Lung (tissue), 12 donors: ENCODE measurements around the gene HOXB7. TPM values are rescaled to one million over a fixed set of nuclear protein-coding genes. Genes with fewer than 3 reads are reported as not detected.

ENCODE experiments used
- ATAC-seq: fragments of 200-7000 bp; cut with Tn5 transposase; one replicate; pipeline ENCODE4 v1.9.1; 2020; ENCODE audit warnings: moderate number of reproducible peaks; ENCODE audit not compliant: insufficient read depth, low FRiP score
- DNase-seq, 3 donors: peaks; one replicate each; pipeline ENCODE4 v3.0.0-alpha.2; 2013 to 2017
- H3K27ac ChIP-seq, 2 donors: one replicate each; pipeline ENCODE4 v1.5.1; 2013; ENCODE audit warnings: mild to moderate bottlenecking in 2 of 2, moderate library complexity in 2 of 2, control low read depth in 1 of 2, inconsistent platforms in 1 of 2, low read depth in 1 of 2, low read length in 1 of 2
- H3K27me3 ChIP-seq, 3 donors: one replicate each; pipeline ENCODE4 v1.5.1; 2013; ENCODE audit warnings: low read length in 2 of 3; ENCODE audit not compliant: control insufficient read depth in 3 of 3, insufficient read depth in 3 of 3
- H3K36me3 ChIP-seq, 4 donors: one replicate each; pipeline ENCODE4 v1.5.1; 2013; ENCODE audit warnings: low read length in 4 of 4, mild to moderate bottlenecking in 1 of 4, moderate library complexity in 1 of 4; ENCODE audit not compliant: control insufficient read depth in 4 of 4, insufficient read depth in 4 of 4
- H3K4me1 ChIP-seq, 5 donors: one replicate each; pipeline ENCODE4 v1.5.1; 2013; ENCODE audit warnings: low read length in 5 of 5, mild to moderate bottlenecking in 2 of 5, moderate library complexity in 1 of 5; ENCODE audit not compliant: control insufficient read depth in 5 of 5, insufficient read depth in 5 of 5
- H3K4me3 ChIP-seq: one replicate; pipeline ENCODE4 v1.5.1; 2013; ENCODE audit warnings: mild to moderate bottlenecking, control low read depth, moderate library complexity
- H3K9ac ChIP-seq, 2 donors: one replicate each; pipeline ENCODE4 v1.5.1; 2013; ENCODE audit warnings: low read length in 2 of 2, control low read depth in 1 of 2; ENCODE audit not compliant: insufficient read depth in 1 of 2
- H3K9me3 ChIP-seq, 4 donors: one replicate each; pipeline ENCODE4 v1.5.1; 2013; ENCODE audit warnings: low read length in 3 of 4, mild to moderate bottlenecking in 1 of 4, moderate library complexity in 1 of 4; ENCODE audit not compliant: control insufficient read depth in 4 of 4, insufficient read depth in 3 of 4
- CTCF ChIP-seq: IDR thresholded peaks from 2 replicates; pipeline ENCODE4 v1.5.1; 2012; ENCODE audit warnings: mild to moderate bottlenecking; ENCODE audit errors: control extremely low read depth, extremely low read depth
- WGBS, 2 donors: extraction: QIAGEN DNeasy Blood & Tissue Kit; methylation state at CpG; one replicate each; pipeline ENCODE4 v1.1.7; 2013; 5-methylcytosine and 5-hydroxymethylcytosine counted together
- polyA plus RNA-seq, 2 donors: library from polyadenylated mRNA; stranded (reverse); fragments of 200-250 nt; gene quantifications; one replicate each; pipeline ENCODE4 v1.2.1, GENCODE V29; 2013
- total RNA-seq, 2 donors: library from RNA; depleted of rRNA in 1 of 2; stranded (reverse); fragments of >200 nt in 1 of 2; gene quantifications; one replicate each; pipeline ENCODE4 v1.2.1, GENCODE V29; 2014 to 2021
- donor health status: control.
- donor health status: control.
- donor health status: Bipolar disorder and iron deficiency.
- donor health status: healthy.
- donor health status: DM: yes; HTN: yes; CAD: no.

Gene HOXB7
- total and polyA plus RNA-seq, 4 donors: 0.43 to 3.3 (median 2.3) TPM

GRCh38 chr17:48645639-48646182 is 34.9 kb upstream of the HOXB7 start:
- Histone ChIP-seq H3K9ac (no peak overlapping the region), H3K9me3 (peaks cover 0 to 3% (median 0%) of the 10 kb centered on the region in 4 donors), H3K4me3 (no peak overlapping the region), H3K4me1 (no peaks in the 10 kb centered on the region), H3K27ac (no peak overlapping the region), H3K36me3 (no peaks in the 10 kb centered on the region), H3K27me3 (peaks cover 3 to 93% (median 88%) of the 10 kb centered on the region in 3 donors)
- DNase-seq (no peak), ATAC-seq (no peak)
- no peak for TF ChIP-seq CTCF
- 32 to 51% methylated on average over 14 of the region's 14 CpGs for WGBS, 2 donors

- Histone ChIP-seq H3K9ac (no peak overlapping the region), H3K9me3 (peaks cover 0 to 3% (median 0%) of the 10 kb centered on the region in 4 donors), H3K27ac (no peak overlapping the region), H3K36me3 (no peaks in the 10 kb centered on the region), H3K4me1 (no peaks in the 10 kb centered on the region), H3K4me3 (no peak overlapping the region), H3K27me3 (peaks cover 9 to 93% (median 90%) of the 10 kb centered on the region in 3 donors)
- ATAC-seq (no peak), DNase-seq (no peak)
- 41 to 55% methylated on average over 6 of the region's 6 CpGs for WGBS, 2 donors
- no peak for TF ChIP-seq CTCF
Measured at GRCh38 chr17:48644910-48645557, 34.2 kb upstream of the HOXB7 start.

- no peak for ATAC-seq
- no peak for TF ChIP-seq CTCF
- no peak overlapping the region for H3K9ac ChIP-seq
- peaks cover 9 to 96% (median 90%) of the 10 kb centered on the region in 3 donors for H3K27me3 ChIP-seq
- H3K4me1 ChIP-seq: no peaks in the 10 kb centered on the region
- H3K9me3 ChIP-seq: peaks cover 0 to 3% (median 0%) of the 10 kb centered on the region in 4 donors
- 71 to 76% methylated on average over 1 of the region's 1 CpG for WGBS, 2 donors
- H3K27ac ChIP-seq: no peak overlapping the region
- DNase-seq: no peak
- no peaks in the 10 kb centered on the region for H3K36me3 ChIP-seq
- H3K4me3 ChIP-seq: no peak overlapping the region
Measured at GRCh38 chr17:48644159-48644558, 33.3 kb upstream of the HOXB7 start.
